Measurements from ENCODE around the gene ARMC10.
"Not testable (repeated sequence)": the region's sequence is repeated elsewhere in the genome, so short reads cannot be mapped to it uniquely, and the experiment has no call there.

DNA sequence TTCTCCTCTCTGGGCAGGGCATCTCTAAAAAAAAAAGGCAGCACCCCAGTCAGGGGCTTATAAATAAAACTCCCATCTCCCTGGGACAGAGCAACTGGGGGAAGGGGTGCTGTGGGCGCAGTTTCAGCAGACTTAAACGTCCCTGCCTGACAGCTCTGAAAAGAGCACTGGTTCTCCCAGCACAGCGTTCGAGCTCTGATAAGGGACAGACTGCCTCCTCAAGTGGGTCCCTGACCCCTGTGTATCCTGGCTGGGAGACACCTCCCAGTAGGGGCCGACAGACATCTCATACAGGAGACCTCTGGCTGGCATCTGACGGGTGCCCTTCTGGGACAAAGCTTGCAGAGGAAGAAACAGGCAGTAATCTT is 31.7 kb downstream of the ARMC10 start:
- TF ChIP-seq, protein P1, sequence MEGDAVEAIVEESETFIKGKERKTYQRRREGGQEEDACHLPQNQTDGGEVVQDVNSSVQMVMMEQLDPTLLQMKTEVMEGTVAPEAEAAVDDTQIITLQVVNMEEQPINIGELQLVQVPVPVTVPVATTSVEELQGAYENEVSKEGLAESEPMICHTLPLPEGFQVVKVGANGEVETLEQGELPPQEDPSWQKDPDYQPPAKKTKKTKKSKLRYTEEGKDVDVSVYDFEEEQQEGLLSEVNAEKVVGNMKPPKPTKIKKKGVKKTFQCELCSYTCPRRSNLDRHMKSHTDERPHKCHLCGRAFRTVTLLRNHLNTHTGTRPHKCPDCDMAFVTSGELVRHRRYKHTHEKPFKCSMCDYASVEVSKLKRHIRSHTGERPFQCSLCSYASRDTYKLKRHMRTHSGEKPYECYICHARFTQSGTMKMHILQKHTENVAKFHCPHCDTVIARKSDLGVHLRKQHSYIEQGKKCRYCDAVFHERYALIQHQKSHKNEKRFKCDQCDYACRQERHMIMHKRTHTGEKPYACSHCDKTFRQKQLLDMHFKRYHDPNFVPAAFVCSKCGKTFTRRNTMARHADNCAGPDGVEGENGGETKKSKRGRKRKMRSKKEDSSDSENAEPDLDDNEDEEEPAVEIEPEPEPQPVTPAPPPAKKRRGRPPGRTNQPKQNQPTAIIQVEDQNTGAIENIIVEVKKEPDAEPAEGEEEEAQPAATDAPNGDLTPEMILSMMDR (conservative IDR thresholded peaks at IDR 0.05; ENCODE audit: low read length), result not testable (repeated sequence)
- not testable (repeated sequence) for TF ChIP-seq EZH2phosphoT487 (IDR thresholded peaks at IDR 0.05; ENCODE audit: borderline replicate concordance, low read depth, low read length)
